ENCODE data around the gene KCNAB3.

The KCNAB3 gene

GRCh38 chr17:7915611-7916384 lies 13.9 kb downstream of the KCNAB3 start, which contains the start of gene RNF227:
RNF227 (minus strand) TSS chr17:7916289; CDS start chr17:7916195, 94 bp downstream.
- no peak for TF ChIP-seq CTCF (IDR thresholded peaks at IDR 0.05; ENCODE audit: unreplicated experiment in 3 of 3)
- no peaks in the 10 kb centered on the region for H3K9me3 Mint-ChIP-seq
- peak within 1 kb of the TSS; percentile 83 to 90 (median 90) for H3K4me3 Mint-ChIP-seq
- H3K27me3 Mint-ChIP-seq (ENCODE audit: low read depth) = peaks cover 4% of the 10 kb centered on the region
- H3K27ac Mint-ChIP-seq = peak within 1 kb of the TSS; percentile 91 to 95 (median 91)
- H3K4me1 Mint-ChIP-seq = peaks cover 37% of the 10 kb centered on the region
- peaks cover 14% of the 10 kb centered on the region for H3K36me3 Mint-ChIP-seq (ENCODE audit: low read depth)

GRCh38 chr17:7915179-7915610 lies 14.5 kb downstream of the KCNAB3 start:
- no peak for TF ChIP-seq CTCF (IDR thresholded peaks at IDR 0.05; ENCODE audit: unreplicated experiment in 3 of 3)
- H3K4me1 Mint-ChIP-seq = peaks cover 35% of the 10 kb centered on the region
- peaks cover 20% of the 10 kb centered on the region for H3K36me3 Mint-ChIP-seq (ENCODE audit: low read depth)
- peak overlapping the region; percentile 82 to 91 (median 85) for H3K27ac Mint-ChIP-seq
- no peaks in the 10 kb centered on the region for H3K9me3 Mint-ChIP-seq
- H3K27me3 Mint-ChIP-seq (ENCODE audit: low read depth) = peaks cover 4% of the 10 kb centered on the region
- H3K4me3 Mint-ChIP-seq = peak overlapping the region; percentile 83 to 90 (median 90)

- Mint-ChIP-seq H3K4me1 (peaks cover 35% of the 10 kb centered on the region), H3K27me3 (ENCODE audit: low read depth) (no peaks in the 10 kb centered on the region), H3K4me3 (peak overlapping the region; percentile 4 to 77 (median 72)), H3K27ac (peak overlapping the region; percentile 56 to 86 (median 65)), H3K9me3 (no peaks in the 10 kb centered on the region), H3K36me3 (ENCODE audit: low read depth) (peaks cover 37% of the 10 kb centered on the region)
- TF ChIP-seq CTCF (IDR thresholded peaks at IDR 0.05; ENCODE audit: unreplicated experiment in 3 of 3) = peak; percentile 58 to 70 (median 61)
Observed at GRCh38 chr17:7912927-7913524, 16.6 kb downstream of the KCNAB3 start.

GRCh38 chr17:7911116-7911515 lies 18.5 kb downstream of the KCNAB3 start:
- TF ChIP-seq CTCF (IDR thresholded peaks at IDR 0.05; ENCODE audit: unreplicated experiment in 3 of 3) = no peak
- H3K27ac Mint-ChIP-seq = peak overlapping the region in 1 of 3 experiments; percentile 43
- no peaks in the 10 kb centered on the region for H3K9me3 Mint-ChIP-seq
- H3K27me3 Mint-ChIP-seq (ENCODE audit: low read depth) = no peaks in the 10 kb centered on the region
- peaks cover 54% of the 10 kb centered on the region for H3K36me3 Mint-ChIP-seq (ENCODE audit: low read depth)
- peaks cover 25% of the 10 kb centered on the region for H3K4me1 Mint-ChIP-seq
- no peak overlapping the region for H3K4me3 Mint-ChIP-seq

GRCh38 chr17:7910711-7911110 lies 18.9 kb downstream of the KCNAB3 start:
- peaks cover 25% of the 10 kb centered on the region for H3K4me1 Mint-ChIP-seq
- no peak overlapping the region for H3K4me3 Mint-ChIP-seq
- TF ChIP-seq CTCF (IDR thresholded peaks at IDR 0.05; ENCODE audit: unreplicated experiment in 3 of 3) = no peak
- H3K9me3 Mint-ChIP-seq = no peaks in the 10 kb centered on the region
- H3K36me3 Mint-ChIP-seq (ENCODE audit: low read depth) = peaks cover 58% of the 10 kb centered on the region
- H3K27me3 Mint-ChIP-seq (ENCODE audit: low read depth) = no peaks in the 10 kb centered on the region
- peak overlapping the region in 1 of 3 experiments; percentile 43 for H3K27ac Mint-ChIP-seq
